Mononuclear cell (primary cell): ENCODE results near the gene BAK1. TPM values are rescaled to one million over a fixed set of nuclear protein-coding genes. Genes with fewer than 3 reads are reported as not detected.
"Not testable (repeated sequence)": the region's sequence is repeated elsewhere in the genome, so short reads cannot be mapped to it uniquely, and the experiment has no call there.

ENCODE experiments used
- H3K27me3 ChIP-seq: 2 replicates; pipeline ENCODE4 v1.6.0; 2011; ENCODE audit warnings: low read length, control low read depth; ENCODE audit not compliant: insufficient read depth
- H3K4me1 ChIP-seq: 2 replicates; pipeline ENCODE4 v1.5.1; 2011; ENCODE audit warnings: mild to moderate bottlenecking, low read length, control low read depth; ENCODE audit not compliant: insufficient read depth
- H3K4me3 ChIP-seq: 2 replicates; pipeline ENCODE4 v1.5.1; 2011; ENCODE audit warnings: mild to moderate bottlenecking, low read length, moderate library complexity
- H3K9me3 ChIP-seq: 2 replicates; pipeline ENCODE4 v1.5.1; 2011; ENCODE audit warnings: low read depth, mild to moderate bottlenecking, control low read depth, low read length
- total RNA-seq: library from RNA; depleted of rRNA; stranded (reverse); fragments of >200 nt; gene quantifications from one replicate; pipeline ENCODE4 v1.2.3, GENCODE V29; 2012

BAK1 gene
- total RNA-seq, 1 donor = 17.9 TPM

- Histone ChIP-seq H3K27me3 (no peaks in the 10 kb centered on the region), H3K4me3 (no peak overlapping the region), H3K4me1 (peaks cover 11% of the 10 kb centered on the region), H3K9me3 (no peaks in the 10 kb centered on the region)
Observed at GRCh38 chr6:33566182-33567084, 13.6 kb downstream of the BAK1 start.

GRCh38 chr6:33558801-33559200 lies 21.3 kb downstream of the BAK1 start:
- Histone ChIP-seq H3K4me3 (no peak overlapping the region), H3K9me3 (no peaks in the 10 kb centered on the region), H3K4me1 (no peaks in the 10 kb centered on the region), H3K27me3 (no peaks in the 10 kb centered on the region)

- Histone ChIP-seq H3K4me3 (no peak overlapping the region), H3K4me1 (no peaks in the 10 kb centered on the region), H3K9me3 (no peaks in the 10 kb centered on the region), H3K27me3 (no peaks in the 10 kb centered on the region)
Observed at GRCh38 chr6:33557376-33557775, 22.7 kb downstream of the BAK1 start.

- not testable (repeated sequence) for H3K27me3 ChIP-seq, H3K4me3 ChIP-seq, H3K9me3 ChIP-seq, H3K4me1 ChIP-seq
Observed at GRCh38 chr6:33552883-33553282, 27.2 kb downstream of the BAK1 start.

GRCh38 chr6:33552252-33552651 lies 27.8 kb downstream of the BAK1 start:
- Histone ChIP-seq H3K4me1 (peaks cover 10% of the 10 kb centered on the region), H3K27me3 (no peaks in the 10 kb centered on the region), H3K4me3 (no peak overlapping the region), H3K9me3 (no peaks in the 10 kb centered on the region)

GRCh38 chr6:33551538-33551937 lies 28.5 kb downstream of the BAK1 start:
- Histone ChIP-seq H3K27me3 (no peaks in the 10 kb centered on the region), H3K9me3 (no peaks in the 10 kb centered on the region), H3K4me1 (peaks cover 10% of the 10 kb centered on the region), H3K4me3 (no peak overlapping the region)

- Histone ChIP-seq H3K4me3 (no peak overlapping the region), H3K9me3 (no peaks in the 10 kb centered on the region), H3K4me1 (peaks cover 10% of the 10 kb centered on the region)
Observed at GRCh38 chr6:33549896-33550295, 30.2 kb downstream of the BAK1 start.

GRCh38 chr6:33549196-33549595 lies 30.9 kb downstream of the BAK1 start:
- H3K27me3 ChIP-seq = no peaks in the 10 kb centered on the region
- H3K9me3 ChIP-seq = no peaks in the 10 kb centered on the region
- peaks cover 10% of the 10 kb centered on the region for H3K4me1 ChIP-seq
- no peak overlapping the region for H3K4me3 ChIP-seq

More at GRCh38 chr6:33549896-33550295, 30.2 kb downstream of the BAK1 start:
- no peaks in the 10 kb centered on the region for H3K27me3 ChIP-seq

- Histone ChIP-seq H3K27me3 (no peaks in the 10 kb centered on the region), H3K4me1 (peaks cover 10% of the 10 kb centered on the region), H3K4me3 (no peak overlapping the region)
Observed at GRCh38 chr6:33547499-33547898, 32.6 kb downstream of the BAK1 start.

GRCh38 chr6:33546766-33547165 lies 33.3 kb downstream of the BAK1 start:
- Histone ChIP-seq H3K4me1 (peaks cover 10% of the 10 kb centered on the region), H3K27me3 (no peaks in the 10 kb centered on the region), H3K4me3 (no peak overlapping the region), H3K9me3 (no peaks in the 10 kb centered on the region)

More at GRCh38 chr6:33547499-33547898, 32.6 kb downstream of the BAK1 start:
- H3K9me3 ChIP-seq = no peaks in the 10 kb centered on the region

GRCh38 chr6:33545292-33545691 lies 34.8 kb downstream of the BAK1 start:
- H3K9me3 ChIP-seq, H3K4me1 ChIP-seq, H3K27me3 ChIP-seq, H3K4me3 ChIP-seq: not testable (repeated sequence)

- Histone ChIP-seq H3K4me1 (peaks cover 8% of the 10 kb centered on the region), H3K4me3 (no peak overlapping the region)
Observed at GRCh38 chr6:33543116-33543515, 37.0 kb downstream of the BAK1 start.

GRCh38 chr6:33540768-33541167 lies 39.3 kb downstream of the BAK1 start:
- H3K27me3 ChIP-seq = no peaks in the 10 kb centered on the region
- H3K9me3 ChIP-seq = no peaks in the 10 kb centered on the region
- no peaks in the 10 kb centered on the region for H3K4me1 ChIP-seq
- no peak overlapping the region for H3K4me3 ChIP-seq

More at GRCh38 chr6:33543116-33543515, 37.0 kb downstream of the BAK1 start:
- Histone ChIP-seq H3K9me3 (no peaks in the 10 kb centered on the region), H3K27me3 (no peaks in the 10 kb centered on the region)

GRCh38 chr6:33534702-33535101 lies 45.4 kb downstream of the BAK1 start:
- H3K27me3 ChIP-seq = no peaks in the 10 kb centered on the region
- no peak overlapping the region for H3K4me3 ChIP-seq
- no peaks in the 10 kb centered on the region for H3K9me3 ChIP-seq
- H3K4me1 ChIP-seq = no peaks in the 10 kb centered on the region

GRCh38 chr6:33533163-33533869 lies 46.8 kb downstream of the BAK1 start:
- H3K9me3 ChIP-seq, H3K4me1 ChIP-seq, H3K4me3 ChIP-seq, H3K27me3 ChIP-seq: not testable (repeated sequence)
